ENCODE data around the gene VCP. TPM values are rescaled to one million over a fixed set of nuclear protein-coding genes. Genes with fewer than 3 reads are reported as not detected.

Gene VCP
- total RNA-seq, 1 donor = 267 TPM

DNA sequence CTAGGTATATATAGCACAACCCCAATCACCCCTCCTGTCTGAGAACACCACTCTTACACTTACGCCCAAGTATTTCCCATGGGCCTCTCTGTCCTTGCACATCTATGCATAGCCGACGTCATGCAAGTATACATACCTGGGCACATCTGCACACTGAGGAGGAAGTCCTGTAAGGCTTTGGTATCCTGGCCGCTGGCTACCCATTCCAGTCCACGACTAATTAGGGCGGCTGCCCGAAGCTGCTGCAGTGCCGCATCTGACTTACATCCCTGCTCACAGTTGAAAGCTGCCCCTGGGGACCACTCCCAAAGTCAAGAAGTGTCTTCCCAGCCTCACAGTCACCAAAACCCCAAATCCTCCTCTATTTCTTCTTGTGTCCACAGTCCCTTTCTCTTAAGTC lies 2.4 kb upstream of the VCP start:
- H3K4me2 ChIP-seq (ENCODE audit: insufficient read depth, low read length) = no peak overlapping the region
- peaks cover 34% of the 10 kb centered on the region for H3K4me1 ChIP-seq (ENCODE audit: insufficient read depth, low read length)
- peak; percentile 15 for DNase-seq (ENCODE audit: insufficient read length, low spot score, missing footprints)
- peaks cover 21% of the 10 kb centered on the region for H4K20me1 ChIP-seq (ENCODE audit: insufficient read depth, low read length)
- H3K9me3 ChIP-seq (ENCODE audit: low read depth, low read length) = no peaks in the 10 kb centered on the region
- no peak overlapping the region for H3K27ac ChIP-seq (ENCODE audit: low read depth, low read length)
- H3K36me3 ChIP-seq (ENCODE audit: insufficient read depth, low read length) = peaks cover 24% of the 10 kb centered on the region
- H3K4me3 ChIP-seq (ENCODE audit: insufficient read depth, low read length) = no peak overlapping the region
- no peak for TF ChIP-seq CTCF (IDR thresholded peaks at IDR 0.05; ENCODE audit: extremely low read depth, low read depth, low read length)
- H2AFZ ChIP-seq (ENCODE audit: low read length) = no peak overlapping the region
- H3K27me3 ChIP-seq (ENCODE audit: insufficient read depth, low read length) = no peaks in the 10 kb centered on the region
- H3K79me2 ChIP-seq (ENCODE audit: insufficient read depth, low read length) = peaks cover 50% of the 10 kb centered on the region

DNA sequence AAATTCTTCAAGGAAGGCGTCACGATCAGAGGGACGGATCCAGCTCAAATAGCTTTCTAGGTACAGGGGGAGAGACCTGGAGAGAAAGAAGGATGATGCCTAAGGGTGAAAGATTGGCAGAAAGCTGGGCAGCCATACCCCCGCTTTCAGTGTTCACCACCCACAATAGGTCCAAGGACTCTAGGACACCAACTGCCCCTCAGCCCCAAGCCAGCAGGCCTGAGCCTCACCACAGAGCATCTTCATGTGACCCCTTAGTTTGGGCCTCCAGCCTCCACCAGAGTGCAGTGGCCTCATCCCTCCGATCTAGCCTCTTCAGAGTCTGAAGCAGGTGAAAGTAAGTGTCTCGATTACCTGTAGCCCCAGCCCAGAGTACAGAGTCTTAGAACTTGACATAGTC lies 1.7 kb upstream of the VCP start:
- no peak for DNase-seq (ENCODE audit: insufficient read length, low spot score, missing footprints)
- H3K27me3 ChIP-seq (ENCODE audit: insufficient read depth, low read length) = no peaks in the 10 kb centered on the region
- peaks cover 33% of the 10 kb centered on the region for H3K4me1 ChIP-seq (ENCODE audit: insufficient read depth, low read length)
- H4K20me1 ChIP-seq (ENCODE audit: insufficient read depth, low read length) = peaks cover 27% of the 10 kb centered on the region
- H3K9me3 ChIP-seq (ENCODE audit: low read depth, low read length) = no peaks in the 10 kb centered on the region
- H3K36me3 ChIP-seq (ENCODE audit: insufficient read depth, low read length) = peaks cover 24% of the 10 kb centered on the region
- H2AFZ ChIP-seq (ENCODE audit: low read length) = no peak overlapping the region
- H3K27ac ChIP-seq (ENCODE audit: low read depth, low read length) = no peak overlapping the region
- no peak for TF ChIP-seq CTCF (IDR thresholded peaks at IDR 0.05; ENCODE audit: extremely low read depth, low read depth, low read length)
- no peak overlapping the region for H3K4me2 ChIP-seq (ENCODE audit: insufficient read depth, low read length)
- H3K79me2 ChIP-seq (ENCODE audit: insufficient read depth, low read length) = peaks cover 55% of the 10 kb centered on the region
- H3K4me3 ChIP-seq (ENCODE audit: insufficient read depth, low read length) = no peak overlapping the region

DNA sequence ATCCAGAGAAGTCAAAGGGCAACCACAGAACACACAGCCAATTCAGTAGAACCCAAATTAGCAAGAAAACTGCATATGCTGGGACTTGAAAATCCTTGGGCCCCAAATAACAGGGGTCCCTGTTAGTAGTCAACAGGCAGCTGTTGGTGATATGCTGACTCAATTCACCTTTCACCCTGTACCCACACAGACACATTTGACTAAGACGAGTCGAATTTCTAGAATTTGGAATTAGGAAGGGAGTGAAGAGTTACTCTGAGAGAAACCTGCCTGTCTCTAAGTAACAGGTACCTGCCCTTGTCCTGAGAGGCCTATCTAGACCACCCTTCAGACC lies 821 bp upstream of the VCP start:
- no peak for TF ChIP-seq CTCF (IDR thresholded peaks at IDR 0.05; ENCODE audit: extremely low read depth, low read depth, low read length)
- Histone ChIP-seq H3K9me3 (ENCODE audit: low read depth, low read length) (no peaks in the 10 kb centered on the region), H3K4me2 (ENCODE audit: insufficient read depth, low read length) (peak overlapping the region; percentile 74), H3K27ac (ENCODE audit: low read depth, low read length) (peak overlapping the region; percentile 96), H3K79me2 (ENCODE audit: insufficient read depth, low read length) (peaks cover 55% of the 10 kb centered on the region), H3K4me1 (ENCODE audit: insufficient read depth, low read length) (peaks cover 24% of the 10 kb centered on the region), H2AFZ (ENCODE audit: low read length) (peak overlapping the region; percentile 83), H3K27me3 (ENCODE audit: insufficient read depth, low read length) (no peaks in the 10 kb centered on the region), H4K20me1 (ENCODE audit: insufficient read depth, low read length) (peaks cover 36% of the 10 kb centered on the region), H3K4me3 (ENCODE audit: insufficient read depth, low read length) (peak overlapping the region; percentile 94), H3K36me3 (ENCODE audit: insufficient read depth, low read length) (peaks cover 27% of the 10 kb centered on the region)
- no peak for DNase-seq (ENCODE audit: insufficient read length, low spot score, missing footprints)

DNA sequence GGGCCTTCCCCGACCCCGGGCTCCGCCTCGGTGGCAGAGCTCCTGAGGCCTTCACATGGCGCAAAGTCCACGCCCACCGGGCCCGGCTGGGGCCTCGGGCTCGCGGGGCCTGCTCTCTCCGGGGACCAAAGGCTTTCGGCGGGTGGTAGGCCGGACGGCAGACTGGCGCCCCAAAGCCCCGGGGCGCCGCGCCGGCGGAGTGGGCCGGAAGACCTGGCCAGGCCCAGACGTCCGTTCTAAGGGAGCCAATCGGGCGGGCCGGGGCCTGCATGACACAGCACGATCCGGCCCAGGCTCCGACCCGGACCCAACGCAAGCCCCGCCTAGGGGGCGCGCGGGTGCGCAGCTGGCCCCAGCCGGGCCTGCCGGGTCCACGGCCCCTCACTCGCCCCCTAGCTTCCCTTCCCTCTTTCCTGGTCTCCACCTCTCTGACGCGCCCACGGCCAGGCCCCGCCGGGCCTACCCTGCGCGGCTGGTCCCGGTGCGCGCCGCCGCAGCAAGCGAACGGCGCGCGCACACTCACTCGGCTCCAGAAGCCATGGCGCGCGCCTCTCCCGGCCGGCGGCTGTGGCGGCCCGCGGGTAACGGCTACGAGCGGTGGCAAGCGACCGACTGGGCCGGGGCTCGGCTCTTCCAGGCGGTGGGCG lies 488 bp downstream of the VCP start:
- H3K4me2 ChIP-seq (ENCODE audit: insufficient read depth, low read length) = peak overlapping the region; percentile 79
- peak; percentile 13 for TF ChIP-seq CTCF (IDR thresholded peaks at IDR 0.05; ENCODE audit: extremely low read depth, low read depth, low read length)
- peak overlapping the region; percentile 35 for H2AFZ ChIP-seq (ENCODE audit: low read length)
- H3K9me3 ChIP-seq (ENCODE audit: low read depth, low read length) = no peaks in the 10 kb centered on the region
- DNase-seq (ENCODE audit: insufficient read length, low spot score, missing footprints) = peak; percentile 97
- H3K27ac ChIP-seq (ENCODE audit: low read depth, low read length) = peak overlapping the region; percentile 96
- H3K36me3 ChIP-seq (ENCODE audit: insufficient read depth, low read length) = peaks cover 36% of the 10 kb centered on the region
- peaks cover 56% of the 10 kb centered on the region for H3K79me2 ChIP-seq (ENCODE audit: insufficient read depth, low read length)
- peaks cover 20% of the 10 kb centered on the region for H3K4me1 ChIP-seq (ENCODE audit: insufficient read depth, low read length)
- H3K4me3 ChIP-seq (ENCODE audit: insufficient read depth, low read length) = peak overlapping the region; percentile 94
- H3K27me3 ChIP-seq (ENCODE audit: insufficient read depth, low read length) = no peaks in the 10 kb centered on the region
- H4K20me1 ChIP-seq (ENCODE audit: insufficient read depth, low read length) = peaks cover 49% of the 10 kb centered on the region

All from osteoblast (primary cell).